ENCODE results near the gene CCL18. TPM values are rescaled to one million over a fixed set of nuclear protein-coding genes. Genes with fewer than 3 reads are reported as not detected.
"Not testable (repeated sequence)": the region's sequence is repeated elsewhere in the genome, so short reads cannot be mapped to it uniquely, and the experiment has no call there.

CCL18 gene
- total RNA-seq, 1 donor, result not detected

DNA sequence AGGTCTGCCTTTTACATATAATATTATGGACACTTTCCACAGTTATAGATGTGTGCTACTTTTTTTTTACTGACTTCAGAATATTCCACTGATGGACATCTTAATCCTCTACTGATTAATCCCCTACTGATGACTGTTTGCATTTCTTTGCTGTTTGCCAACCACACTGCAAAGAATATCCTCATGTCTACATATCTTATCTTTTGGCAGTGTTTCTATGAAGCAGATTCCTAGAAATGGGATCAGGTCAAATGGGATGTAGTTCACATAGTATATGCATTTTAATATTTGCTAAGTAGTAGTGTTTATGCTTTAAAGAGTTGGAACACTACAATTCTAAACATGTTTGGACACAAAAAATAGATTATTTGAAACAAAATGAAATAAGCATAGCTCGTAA, 22.7 kb downstream of the CCL18 start:
- TF ChIP-seq, protein P1, sequence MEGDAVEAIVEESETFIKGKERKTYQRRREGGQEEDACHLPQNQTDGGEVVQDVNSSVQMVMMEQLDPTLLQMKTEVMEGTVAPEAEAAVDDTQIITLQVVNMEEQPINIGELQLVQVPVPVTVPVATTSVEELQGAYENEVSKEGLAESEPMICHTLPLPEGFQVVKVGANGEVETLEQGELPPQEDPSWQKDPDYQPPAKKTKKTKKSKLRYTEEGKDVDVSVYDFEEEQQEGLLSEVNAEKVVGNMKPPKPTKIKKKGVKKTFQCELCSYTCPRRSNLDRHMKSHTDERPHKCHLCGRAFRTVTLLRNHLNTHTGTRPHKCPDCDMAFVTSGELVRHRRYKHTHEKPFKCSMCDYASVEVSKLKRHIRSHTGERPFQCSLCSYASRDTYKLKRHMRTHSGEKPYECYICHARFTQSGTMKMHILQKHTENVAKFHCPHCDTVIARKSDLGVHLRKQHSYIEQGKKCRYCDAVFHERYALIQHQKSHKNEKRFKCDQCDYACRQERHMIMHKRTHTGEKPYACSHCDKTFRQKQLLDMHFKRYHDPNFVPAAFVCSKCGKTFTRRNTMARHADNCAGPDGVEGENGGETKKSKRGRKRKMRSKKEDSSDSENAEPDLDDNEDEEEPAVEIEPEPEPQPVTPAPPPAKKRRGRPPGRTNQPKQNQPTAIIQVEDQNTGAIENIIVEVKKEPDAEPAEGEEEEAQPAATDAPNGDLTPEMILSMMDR (IDR thresholded peaks at IDR 0.05; ENCODE audit: insufficient read depth, low read depth, low read length), result no peak
- no peak overlapping the region for H3K4me3 ChIP-seq (ENCODE audit: low read depth, low read length)
- DNase-seq (ENCODE audit: low read depth), result no peak

DNA sequence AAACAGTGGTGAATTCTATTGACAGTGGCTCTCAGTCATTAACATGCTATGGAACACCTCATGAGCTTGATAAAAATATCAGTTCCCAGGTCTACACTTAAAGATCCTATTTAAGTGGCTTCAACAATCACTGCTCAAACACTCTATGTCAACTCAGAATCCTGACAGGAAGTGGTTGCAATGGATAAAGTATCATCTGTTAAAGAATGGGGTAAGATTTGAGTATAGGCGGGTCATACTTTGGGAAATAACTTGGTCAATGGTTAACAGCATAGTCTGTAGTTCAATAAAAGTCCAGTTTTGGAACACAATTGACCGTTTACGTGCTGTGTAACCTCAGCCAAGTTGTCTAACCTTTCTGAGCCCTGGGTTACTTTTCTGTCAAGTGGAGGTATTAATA, 23.4 kb downstream of the CCL18 start:
- not testable (repeated sequence) for DNase-seq (ENCODE audit: low read depth); H3K4me3 ChIP-seq (ENCODE audit: low read depth, low read length)

DNA sequence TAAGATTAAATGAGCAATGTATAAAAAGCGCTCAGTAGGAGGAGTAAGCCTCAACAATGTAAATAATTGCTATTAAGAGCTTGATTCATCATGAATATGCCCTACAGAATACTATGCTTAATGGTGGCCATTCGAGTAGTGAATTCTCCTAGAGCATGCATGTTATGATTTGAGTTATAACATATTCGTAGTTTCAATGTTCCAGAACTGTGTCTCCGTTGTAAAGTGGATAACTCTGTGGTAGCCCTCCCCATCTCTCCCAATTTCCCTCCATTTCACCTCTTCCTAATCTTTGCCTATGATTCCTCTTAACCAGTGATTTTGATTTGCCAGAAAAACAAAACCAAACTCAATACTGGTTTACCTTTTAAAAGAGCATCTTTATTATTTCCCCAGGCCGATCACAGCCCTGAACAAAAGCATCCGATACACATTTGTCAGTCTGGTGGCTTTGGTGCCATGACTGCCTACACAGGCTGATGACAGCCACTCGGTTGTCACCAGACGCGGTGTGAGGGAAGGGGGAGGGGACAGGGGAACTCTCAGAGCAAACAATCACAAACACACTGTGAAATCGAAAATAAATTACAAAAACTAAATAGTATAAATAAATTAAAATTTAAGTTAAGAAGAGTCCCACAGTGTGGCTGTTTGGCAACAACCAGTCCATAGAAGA, 24.0 kb downstream of the CCL18 start:
- not testable (repeated sequence) for DNase-seq (ENCODE audit: low read depth); H3K4me3 ChIP-seq (ENCODE audit: low read depth, low read length)

DNA sequence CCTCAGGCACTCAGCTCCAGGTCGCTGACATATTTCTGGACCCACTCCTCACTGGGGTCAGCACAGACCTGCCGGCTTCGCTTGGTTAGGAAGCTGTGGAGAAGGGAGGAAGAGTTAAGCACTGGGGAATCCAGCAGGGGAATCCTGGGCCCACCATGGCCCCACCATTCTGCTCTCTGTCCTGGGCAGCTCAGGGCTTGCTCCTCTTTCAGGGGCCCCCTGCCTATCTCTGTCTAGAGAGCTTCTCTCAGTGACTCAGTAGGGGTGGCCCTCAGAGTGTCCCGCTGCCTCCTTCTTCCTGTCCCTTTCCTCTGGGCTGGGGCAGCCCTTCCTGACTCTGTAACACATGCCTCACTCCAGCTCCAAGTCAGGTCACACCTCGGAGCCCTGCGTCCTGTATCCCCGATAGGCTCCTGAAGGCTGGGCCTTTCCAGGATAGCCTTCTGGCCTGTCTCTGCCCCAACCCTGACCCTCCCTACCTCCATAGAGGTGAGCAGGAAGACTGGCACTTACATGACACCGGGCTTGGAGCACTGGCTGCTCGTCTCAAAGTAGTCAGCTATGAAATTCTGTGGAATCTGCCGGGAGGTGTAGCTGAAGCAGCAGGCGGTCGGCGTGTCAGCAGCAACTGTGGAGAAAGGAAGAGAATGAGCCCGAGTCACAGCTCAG, 24.7 kb downstream of the CCL18 start:
- no peak overlapping the region for H3K4me3 ChIP-seq (ENCODE audit: low read depth, low read length)
- TF ChIP-seq, protein P1 (IDR thresholded peaks at IDR 0.05; ENCODE audit: insufficient read depth, low read depth, low read length), result no peak
- DNase-seq (ENCODE audit: low read depth), result no peak

DNA sequence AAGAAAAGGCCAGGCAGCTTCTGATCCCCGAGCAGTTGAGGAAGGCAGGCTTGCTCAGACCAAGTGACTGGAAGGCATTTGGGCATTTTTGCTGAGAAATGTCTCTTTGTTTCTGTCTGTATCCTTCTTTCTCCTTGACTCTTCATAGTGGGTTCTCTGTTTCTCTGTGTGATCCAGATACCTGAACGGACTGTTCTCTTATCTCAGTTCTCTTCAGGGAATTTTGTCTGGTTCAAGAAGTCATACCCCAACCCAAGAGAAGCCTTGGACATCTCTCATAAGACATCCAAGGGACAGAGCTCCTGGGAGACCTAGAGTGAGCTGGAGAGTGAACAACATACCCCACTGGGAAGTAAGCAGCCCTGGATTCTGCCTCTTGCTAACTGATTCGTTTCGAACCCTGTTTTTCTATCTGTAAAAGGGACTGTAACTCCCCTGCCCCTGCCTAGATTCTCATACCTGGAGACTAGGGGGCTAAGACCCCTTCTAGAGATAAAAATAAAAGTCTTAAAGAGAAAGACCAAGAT, 25.3 kb downstream of the CCL18 start:
- TF ChIP-seq, protein P1 (IDR thresholded peaks at IDR 0.05; ENCODE audit: insufficient read depth, low read depth, low read length), result no peak
- DNase-seq (ENCODE audit: low read depth), result no peak
- H3K4me3 ChIP-seq (ENCODE audit: low read depth, low read length), result no peak overlapping the region

DNA sequence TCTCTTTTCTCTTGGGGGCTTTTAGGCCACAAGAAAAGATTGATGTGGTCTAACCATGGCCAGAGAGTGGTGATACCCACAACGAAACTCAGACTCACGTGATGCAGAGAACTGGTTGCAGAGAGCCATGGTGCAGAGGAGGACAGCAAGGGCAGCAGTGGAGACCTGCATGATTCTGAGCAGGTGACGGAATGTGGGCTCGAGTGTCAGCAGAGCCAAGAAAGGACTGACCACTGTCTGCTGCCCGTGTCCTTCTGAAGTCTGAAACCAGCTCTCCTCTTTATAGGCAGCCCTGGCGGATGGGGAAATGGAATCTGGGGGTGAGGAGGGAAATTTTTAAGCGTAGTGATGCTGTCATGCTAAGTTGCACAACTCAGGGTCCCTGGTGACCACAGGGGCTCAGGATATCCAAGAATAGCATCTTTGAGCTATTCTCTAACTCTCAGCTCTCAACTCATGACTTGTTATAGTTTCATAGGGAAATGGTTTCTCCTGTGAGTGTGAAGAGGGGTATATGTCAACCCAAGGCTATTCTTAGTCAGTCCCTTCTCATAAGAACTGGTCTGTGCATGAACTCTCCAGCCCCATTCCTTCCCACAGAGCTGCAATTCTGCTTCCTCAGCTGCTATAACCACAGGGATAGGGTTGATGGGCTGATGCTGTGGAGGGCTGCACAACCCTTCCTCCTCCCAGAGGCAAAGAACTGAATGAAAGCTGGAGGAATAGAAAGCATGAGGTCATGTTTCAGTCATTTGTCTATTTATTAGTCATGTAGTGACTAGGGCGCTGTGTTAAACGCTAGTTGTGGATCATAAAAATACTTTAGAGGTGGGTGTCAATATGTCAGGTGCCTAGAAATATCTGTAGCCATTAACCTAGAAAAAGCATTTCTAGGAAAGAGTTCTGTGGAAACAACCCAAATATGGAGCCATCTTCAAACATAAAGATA, 26.1 kb downstream of the CCL18 start, which contains the start of gene CCL3:
Gene CCL3, minus strand, starts transcription at position 256 of the 949 bp plus-strand sequence. Its CDS starts 85 bp downstream, at position 171.
- no peak within 1 kb of the TSS for H3K4me3 ChIP-seq (ENCODE audit: low read depth, low read length)
- no peak for DNase-seq (ENCODE audit: low read depth)
- TF ChIP-seq, protein P1 (IDR thresholded peaks at IDR 0.05; ENCODE audit: insufficient read depth, low read depth, low read length), result no peak

DNA sequence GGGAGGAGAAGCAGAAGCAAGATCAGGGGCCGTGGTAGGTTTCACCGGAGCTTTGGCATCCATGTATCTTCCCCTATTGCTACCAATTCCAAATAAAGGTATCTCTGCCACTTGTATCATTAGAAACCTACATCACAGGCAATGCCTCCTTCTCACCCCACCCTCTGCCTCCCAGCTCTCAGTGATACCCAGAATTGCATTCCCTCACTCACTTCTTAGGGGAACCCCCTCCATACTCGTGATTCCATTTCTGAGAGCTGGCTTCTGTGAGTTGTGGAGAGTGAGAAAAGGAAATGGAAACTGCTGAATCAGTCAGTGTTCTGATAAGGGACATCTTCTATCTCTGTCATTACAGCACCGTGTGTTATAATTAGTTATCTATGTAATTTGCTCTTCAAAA, 28.2 kb downstream of the CCL18 start:
- no peak for DNase-seq (ENCODE audit: low read depth)
- TF ChIP-seq, protein P1 (IDR thresholded peaks at IDR 0.05; ENCODE audit: insufficient read depth, low read depth, low read length), result no peak
- no peak overlapping the region for H3K4me3 ChIP-seq (ENCODE audit: low read depth, low read length)

DNA sequence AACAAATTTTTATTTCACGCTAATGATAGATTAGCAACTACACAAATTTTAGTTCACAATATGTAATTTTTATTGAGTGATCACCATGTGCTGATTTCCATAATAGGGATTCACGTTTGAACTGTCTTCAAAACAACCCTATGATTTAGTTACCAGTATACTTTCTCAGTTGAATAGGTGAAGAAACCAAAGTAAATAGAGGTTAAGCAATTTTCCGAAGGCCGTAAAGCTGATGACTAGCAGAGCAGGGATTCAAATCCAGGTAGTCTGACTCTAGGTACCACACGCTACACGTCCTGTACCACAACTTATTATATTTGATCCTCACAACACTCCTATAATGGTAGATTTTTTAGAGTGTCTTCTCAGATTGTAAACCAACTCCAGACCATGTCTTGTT, 28.6 kb downstream of the CCL18 start:
- not testable (repeated sequence) for DNase-seq (ENCODE audit: low read depth); H3K4me3 ChIP-seq (ENCODE audit: low read depth, low read length)
